Loucy (cell line): ENCODE results near the gene NLRC5.
"Not testable (repeated sequence)": the region's sequence is repeated elsewhere in the genome, so short reads cannot be mapped to it uniquely, and the experiment has no call there.

Experiments
- H2AFZ ChIP-seq: fragments of 200-600 bp; sonication (generic); 2 replicates; pipeline ENCODE4 v1.6.0; 2016; ENCODE audit warnings: antibody characterized with exemption, mild to moderate bottlenecking, low read length, moderate library complexity
- H3F3A ChIP-seq: fragments of 200-600 bp; 2 replicates; pipeline ENCODE4 v1.6.0; 2016; ENCODE audit warnings: antibody characterized with exemption, low read depth, mild to moderate bottlenecking
- H3K27me3 ChIP-seq: fragments of 200-600 bp; sonication (generic); 2 replicates; pipeline ENCODE4 v1.6.1; 2014; ENCODE audit warnings: low read length, mild to moderate bottlenecking; ENCODE audit not compliant: insufficient read depth, poor library complexity, severe bottlenecking
- H3K36me3 ChIP-seq: fragments of 200-600 bp; sonication (generic); 2 replicates; pipeline ENCODE4 v1.6.1; 2016; ENCODE audit warnings: low read length; ENCODE audit not compliant: insufficient read depth
- H3K4me1 ChIP-seq: fragments of 200-600 bp; sonication (generic); 2 replicates; pipeline ENCODE4 v1.5.1; 2014; ENCODE audit warnings: low read length, mild to moderate bottlenecking; ENCODE audit not compliant: insufficient read depth, poor library complexity, severe bottlenecking
- H3K4me2 ChIP-seq: fragments of 200-600 bp; sonication (generic); 2 replicates; pipeline ENCODE4 v1.6.0; 2014; ENCODE audit warnings: antibody characterized with exemption, low read length, low read depth, mild to moderate bottlenecking; ENCODE audit not compliant: poor library complexity, severe bottlenecking
- H3K4me3 ChIP-seq: fragments of 200-600 bp; sonication (generic); 2 replicates; pipeline ENCODE4 v1.5.1; 2014; ENCODE audit warnings: low read length, mild to moderate bottlenecking, mixed read lengths; ENCODE audit not compliant: poor library complexity, severe bottlenecking
- H3K79me2 ChIP-seq: fragments of 200-600 bp; sonication (generic); 2 replicates; pipeline ENCODE4 v1.6.1; 2014; ENCODE audit warnings: low read length; ENCODE audit not compliant: insufficient read depth
- H3K9ac ChIP-seq: fragments of 200-600 bp; sonication (generic); 2 replicates; pipeline ENCODE4 v1.6.0; 2014; ENCODE audit warnings: mild to moderate bottlenecking, low read depth, low read length, moderate library complexity; ENCODE audit not compliant: poor library complexity, severe bottlenecking
- H3K9me2 ChIP-seq: fragments of 200-600 bp; sonication (generic); replicated peaks from 2 replicates; pipeline ENCODE4 v1.6.1; 2016; ENCODE audit warnings: low read depth, low read length, mixed read lengths
- H3K9me3 ChIP-seq: fragments of 200-600 bp; sonication (generic); 2 replicates; pipeline ENCODE4 v1.6.1; 2014; ENCODE audit warnings: mild to moderate bottlenecking, antibody characterized with exemption, low read length, low read depth; ENCODE audit not compliant: insufficient read depth
- H4K20me1 ChIP-seq: fragments of 200-600 bp; sonication (generic); 2 replicates; pipeline ENCODE4 v1.6.0; 2014; ENCODE audit warnings: antibody characterized with exemption, low read length, mild to moderate bottlenecking; ENCODE audit not compliant: insufficient read depth, poor library complexity, severe bottlenecking
- EZH2phosphoT487 ChIP-seq: fragments of 200-600 bp; IDR thresholded peaks from 2 replicates; pipeline ENCODE4 v1.6.1; 2018; ENCODE audit warnings: antibody characterized with exemption, mild to moderate bottlenecking, moderate library complexity, borderline replicate concordance
- TF ChIP-seq, protein P1 (sequence below): fragments of 200-600 bp; sonication (generic); conservative IDR thresholded peaks from 2 replicates; pipeline ENCODE4 v1.5.1; 2014; ENCODE audit warnings: mild to moderate bottlenecking, antibody characterized with exemption, low read length

Gene NLRC5

DNA sequence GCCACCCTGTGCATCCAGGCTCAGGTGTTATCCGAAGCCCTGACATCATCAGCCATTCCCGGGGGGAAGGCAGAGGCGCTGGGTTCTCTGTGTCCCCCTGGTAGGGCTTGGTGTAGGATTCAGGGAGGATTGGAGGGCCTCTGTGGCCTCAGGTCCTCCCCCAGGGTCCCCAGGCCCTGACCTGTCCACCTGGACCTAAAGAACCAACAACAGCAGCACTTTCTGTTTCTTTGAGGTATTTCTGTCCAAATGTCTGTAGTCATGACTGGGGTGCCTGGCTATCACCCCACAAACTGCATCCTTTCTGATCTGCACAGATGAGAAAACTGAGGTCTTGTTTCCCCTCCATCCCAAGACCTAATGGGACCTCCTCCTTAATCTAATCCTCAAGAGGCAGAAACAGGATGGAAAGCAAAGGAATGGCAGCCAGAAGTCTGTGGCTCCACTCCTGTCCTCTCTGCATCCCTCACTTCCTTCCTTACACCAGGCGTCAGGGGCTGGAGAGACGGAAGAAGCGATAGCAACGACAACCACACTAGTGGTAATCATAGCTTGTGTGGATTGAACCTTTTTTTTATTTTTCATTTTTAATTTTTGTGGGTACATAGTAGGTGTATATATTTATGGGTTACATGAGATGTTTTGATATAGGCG lies 11.8 kb downstream of the NLRC5 start:
- Histone ChIP-seq H2AFZ (no peak overlapping the region), H3K36me3 (no peaks in the 10 kb centered on the region), H3K4me2 (peak overlapping the region; percentile 51), H3K4me3 (no peak overlapping the region), H3K27me3 (no peaks in the 10 kb centered on the region), H4K20me1 (no peaks in the 10 kb centered on the region), H3F3A (no peaks in the 10 kb centered on the region), H3K79me2 (peaks cover 58% of the 10 kb centered on the region), H3K9me3 (no peaks in the 10 kb centered on the region), H3K4me1 (peaks cover 24% of the 10 kb centered on the region), H3K9me2 (no peaks in the 10 kb centered on the region), H3K9ac (no peak overlapping the region)
- TF ChIP-seq EZH2phosphoT487 = no peak
- TF ChIP-seq, protein P1, sequence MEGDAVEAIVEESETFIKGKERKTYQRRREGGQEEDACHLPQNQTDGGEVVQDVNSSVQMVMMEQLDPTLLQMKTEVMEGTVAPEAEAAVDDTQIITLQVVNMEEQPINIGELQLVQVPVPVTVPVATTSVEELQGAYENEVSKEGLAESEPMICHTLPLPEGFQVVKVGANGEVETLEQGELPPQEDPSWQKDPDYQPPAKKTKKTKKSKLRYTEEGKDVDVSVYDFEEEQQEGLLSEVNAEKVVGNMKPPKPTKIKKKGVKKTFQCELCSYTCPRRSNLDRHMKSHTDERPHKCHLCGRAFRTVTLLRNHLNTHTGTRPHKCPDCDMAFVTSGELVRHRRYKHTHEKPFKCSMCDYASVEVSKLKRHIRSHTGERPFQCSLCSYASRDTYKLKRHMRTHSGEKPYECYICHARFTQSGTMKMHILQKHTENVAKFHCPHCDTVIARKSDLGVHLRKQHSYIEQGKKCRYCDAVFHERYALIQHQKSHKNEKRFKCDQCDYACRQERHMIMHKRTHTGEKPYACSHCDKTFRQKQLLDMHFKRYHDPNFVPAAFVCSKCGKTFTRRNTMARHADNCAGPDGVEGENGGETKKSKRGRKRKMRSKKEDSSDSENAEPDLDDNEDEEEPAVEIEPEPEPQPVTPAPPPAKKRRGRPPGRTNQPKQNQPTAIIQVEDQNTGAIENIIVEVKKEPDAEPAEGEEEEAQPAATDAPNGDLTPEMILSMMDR = no peak

GRCh38 chr16:57003439-57004386 lies 14.4 kb downstream of the NLRC5 start:
- H3K4me2 ChIP-seq = no peak overlapping the region
- peaks cover 22% of the 10 kb centered on the region for H3K4me1 ChIP-seq
- 0 out of 2 replicates have a peak, but pooled peaks cover 3% of the 10 kb centered on the region for H3F3A ChIP-seq
- H4K20me1 ChIP-seq = no peaks in the 10 kb centered on the region
- no peaks in the 10 kb centered on the region for H3K27me3 ChIP-seq
- no peak overlapping the region for H3K4me3 ChIP-seq
- no peaks in the 10 kb centered on the region for H3K36me3 ChIP-seq
- peaks cover 40% of the 10 kb centered on the region for H3K79me2 ChIP-seq
- H2AFZ ChIP-seq = no peak overlapping the region
- TF ChIP-seq, protein P1 = no peak
- TF ChIP-seq EZH2phosphoT487 = no peak
- no peak overlapping the region for H3K9ac ChIP-seq
- H3K9me3 ChIP-seq = no peaks in the 10 kb centered on the region
- no peaks in the 10 kb centered on the region for H3K9me2 ChIP-seq

- no peak overlapping the region for H2AFZ ChIP-seq
- H3K4me3 ChIP-seq = no peak overlapping the region
- no peaks in the 10 kb centered on the region for H4K20me1 ChIP-seq
- H3K36me3 ChIP-seq = no peaks in the 10 kb centered on the region
- no peaks in the 10 kb centered on the region for H3K27me3 ChIP-seq
- TF ChIP-seq, protein P1 = no peak
- TF ChIP-seq EZH2phosphoT487 = no peak
- 0 out of 2 replicates have a peak, but pooled peaks cover 3% of the 10 kb centered on the region for H3F3A ChIP-seq
- H3K4me1 ChIP-seq = peaks cover 16% of the 10 kb centered on the region
- H3K9me3 ChIP-seq = no peaks in the 10 kb centered on the region
- no peak overlapping the region for H3K9ac ChIP-seq
- H3K4me2 ChIP-seq = no peak overlapping the region
- H3K79me2 ChIP-seq = peaks cover 32% of the 10 kb centered on the region
- no peaks in the 10 kb centered on the region for H3K9me2 ChIP-seq
These were observed 15.3 kb downstream of the NLRC5 start for GRCh38 chr16:57004387-57005250.

DNA sequence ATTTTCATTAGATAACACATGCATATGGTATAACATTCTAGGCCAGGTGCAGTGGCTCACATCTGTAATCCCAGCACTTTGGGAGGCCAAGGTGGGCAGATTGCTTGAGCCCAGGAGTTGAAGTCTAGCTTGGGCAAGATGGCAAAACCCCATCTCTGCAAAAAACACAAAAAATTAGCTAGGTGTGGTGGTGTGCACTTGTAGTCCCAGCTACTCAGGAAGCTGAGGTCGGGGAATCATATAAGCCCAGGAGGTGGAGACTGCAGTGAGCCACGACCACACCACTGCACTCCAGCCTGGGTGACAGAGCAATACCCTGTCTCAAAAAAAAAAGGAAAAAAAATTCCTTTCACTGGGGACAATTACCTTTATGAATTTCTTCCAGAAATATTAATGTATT lies 16.2 kb downstream of the NLRC5 start:
- not testable (repeated sequence) for H3K9me3 ChIP-seq, H3K9ac ChIP-seq, H3F3A ChIP-seq, H3K36me3 ChIP-seq, H3K4me2 ChIP-seq, H3K4me3 ChIP-seq, H3K9me2 ChIP-seq, H3K27me3 ChIP-seq, H2AFZ ChIP-seq, H4K20me1 ChIP-seq
- peaks cover 31% of the 10 kb centered on the region for H3K79me2 ChIP-seq
- H3K4me1 ChIP-seq = peaks cover 11% of the 10 kb centered on the region
